GM10847 (cell line): Measurements from ENCODE around the gene LRRC8C.

Experiments
- POLR2A ChIP-seq: IDR thresholded peaks from 2 replicates; pipeline ENCODE4 v1.6.1; 2011; ENCODE audit not compliant: insufficient read length; ENCODE audit errors: extremely low read depth

The LRRC8C gene

GRCh38 chr1:89646259-89646658, 13.3 kb downstream of the LRRC8C start:
- no peak for TF ChIP-seq POLR2A

GRCh38 chr1:89649783-89650182, 16.9 kb downstream of the LRRC8C start:
- no peak for TF ChIP-seq POLR2A

GRCh38 chr1:89652373-89652772, 19.5 kb downstream of the LRRC8C start:
- TF ChIP-seq POLR2A = no peak

GRCh38 chr1:89657886-89658285, 25.0 kb downstream of the LRRC8C start:
- no peak for TF ChIP-seq POLR2A

GRCh38 chr1:89659322-89660081, 26.6 kb downstream of the LRRC8C start:
- no peak for TF ChIP-seq POLR2A

GRCh38 chr1:89660224-89661061, 27.5 kb downstream of the LRRC8C start:
- TF ChIP-seq POLR2A = no peak

GRCh38 chr1:89665941-89666340, 33.0 kb downstream of the LRRC8C start:
- no peak for TF ChIP-seq POLR2A

- no peak for TF ChIP-seq POLR2A
These were observed 33.7 kb downstream of the LRRC8C start for GRCh38 chr1:89666640-89667039.

- no peak for TF ChIP-seq POLR2A
These were observed 34.8 kb downstream of the LRRC8C start for GRCh38 chr1:89667691-89668090.

GRCh38 chr1:89668961-89669360, 36.0 kb downstream of the LRRC8C start:
- TF ChIP-seq POLR2A = no peak

GRCh38 chr1:89669441-89669840, 36.5 kb downstream of the LRRC8C start:
- TF ChIP-seq POLR2A = no peak

GRCh38 chr1:89670163-89670562, 37.2 kb downstream of the LRRC8C start:
- TF ChIP-seq POLR2A = no peak

- no peak for TF ChIP-seq POLR2A
These were observed 37.8 kb downstream of the LRRC8C start for GRCh38 chr1:89670711-89671110.

GRCh38 chr1:89671775-89672488, 39.0 kb downstream of the LRRC8C start:
- no peak for TF ChIP-seq POLR2A

GRCh38 chr1:89672489-89673183, 39.7 kb downstream of the LRRC8C start:
- no peak for TF ChIP-seq POLR2A

GRCh38 chr1:89673251-89673650, 40.3 kb downstream of the LRRC8C start:
- no peak for TF ChIP-seq POLR2A

- TF ChIP-seq POLR2A = no peak
These were observed 42.8 kb downstream of the LRRC8C start for GRCh38 chr1:89675677-89676076.
